OCI-M1 (cell line): ENCODE results near the gene HSDL1.

Experiments used
- DNase-seq: peaks from one replicate; lab custom pipeline; 2025; lab: John Stamatoyannopoulos, UW

HSDL1 gene

GRCh38 chr16:84107921-84108320 is 37.1 kb downstream of the HSDL1 start:
- DNase-seq, result no peak

GRCh38 chr16:84105948-84106740 is 38.8 kb downstream of the HSDL1 start:
- no peak for DNase-seq

GRCh38 chr16:84105301-84105815 is 39.6 kb downstream of the HSDL1 start:
- DNase-seq, result no peak

DNA sequence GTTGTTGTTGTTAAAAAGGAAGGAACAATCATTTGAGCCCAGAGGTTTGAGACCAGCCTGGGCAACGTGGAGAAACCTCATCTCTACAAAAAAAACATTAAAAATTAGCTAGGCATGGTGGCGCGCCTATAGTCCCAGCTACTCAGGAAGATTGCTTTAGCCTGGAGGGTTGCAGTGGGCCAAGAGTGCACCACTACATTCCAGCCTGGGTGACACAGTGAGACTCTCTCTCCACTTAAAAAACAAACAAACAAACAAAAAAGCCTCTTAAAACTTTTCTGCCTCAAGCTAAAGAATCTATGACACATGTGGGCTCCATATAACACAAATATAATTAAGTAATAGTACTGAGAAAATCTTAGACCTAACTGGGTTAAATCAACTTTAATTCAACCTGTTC is 40.7 kb downstream of the HSDL1 start:
- no peak for DNase-seq

DNA sequence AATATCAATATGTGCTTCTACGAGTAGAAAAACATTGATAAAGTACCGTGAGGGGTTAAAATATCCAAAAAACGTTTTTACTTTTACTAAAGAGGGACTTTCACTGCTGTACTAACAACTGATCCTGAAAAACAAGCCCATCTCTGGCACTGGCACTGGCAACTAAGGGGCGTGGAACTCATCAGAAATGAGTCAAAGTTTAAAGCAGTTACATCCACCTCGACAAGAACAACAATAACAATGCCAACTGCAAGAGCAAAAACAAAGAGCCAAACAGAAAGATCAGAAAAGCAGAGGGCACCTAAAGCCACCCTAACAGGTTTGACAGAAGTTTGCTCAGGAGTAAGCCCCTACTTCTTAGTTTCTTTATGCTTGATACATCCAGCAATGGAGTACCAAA is 41.3 kb downstream of the HSDL1 start:
- no peak for DNase-seq

GRCh38 chr16:84098939-84099338 is 46.0 kb downstream of the HSDL1 start:
- DNase-seq, result no peak

DNA sequence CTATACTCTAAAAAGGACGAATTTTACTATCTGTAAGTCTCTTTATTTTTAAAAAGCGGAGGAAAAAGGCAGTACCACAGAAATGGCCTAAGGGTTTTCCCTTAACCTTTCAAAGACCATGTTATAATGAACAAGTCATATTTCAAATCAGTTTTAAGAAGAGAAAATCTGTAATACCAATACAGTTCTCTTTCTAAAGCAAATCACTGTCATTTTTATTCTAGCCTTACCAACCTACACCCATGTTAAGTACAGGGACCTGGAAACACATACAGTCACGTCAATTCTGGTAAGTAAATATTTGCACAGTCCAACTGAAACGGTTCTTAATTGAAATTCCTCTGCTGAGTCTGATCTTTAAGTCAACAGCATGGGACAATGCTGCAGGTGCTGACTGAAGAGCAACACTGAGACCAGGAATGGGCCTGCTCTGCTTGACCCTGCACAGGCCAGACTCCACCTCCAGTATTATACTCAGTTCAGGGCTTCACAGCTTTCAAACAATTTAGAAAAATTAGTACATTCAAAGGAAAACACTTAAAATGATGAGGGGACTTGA is 48.5 kb downstream of the HSDL1 start:
- DNase-seq, result no peak

DNA sequence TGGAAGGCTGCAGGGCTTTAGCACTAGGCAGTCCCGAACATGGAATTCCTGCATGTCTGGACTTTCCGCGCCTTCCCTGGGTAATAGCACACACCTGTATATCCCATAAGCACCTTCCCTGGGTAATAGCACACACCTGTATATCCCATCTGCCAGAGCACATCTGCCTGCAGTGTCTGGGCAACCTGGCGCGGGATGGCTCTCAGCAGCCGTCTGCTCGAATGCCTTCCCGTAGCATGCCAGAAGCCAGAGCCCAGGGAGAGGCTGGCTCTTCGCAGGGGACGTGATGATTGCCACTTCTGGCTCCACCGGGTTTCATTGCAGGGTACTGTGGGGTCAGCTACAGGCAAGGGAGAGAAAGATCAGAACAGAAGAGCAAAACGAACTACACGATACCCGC is 49.5 kb downstream of the HSDL1 start:
- no peak for DNase-seq

GRCh38 chr16:84093879-84094270 is 51.1 kb downstream of the HSDL1 start:
- DNase-seq, result no peak

DNA sequence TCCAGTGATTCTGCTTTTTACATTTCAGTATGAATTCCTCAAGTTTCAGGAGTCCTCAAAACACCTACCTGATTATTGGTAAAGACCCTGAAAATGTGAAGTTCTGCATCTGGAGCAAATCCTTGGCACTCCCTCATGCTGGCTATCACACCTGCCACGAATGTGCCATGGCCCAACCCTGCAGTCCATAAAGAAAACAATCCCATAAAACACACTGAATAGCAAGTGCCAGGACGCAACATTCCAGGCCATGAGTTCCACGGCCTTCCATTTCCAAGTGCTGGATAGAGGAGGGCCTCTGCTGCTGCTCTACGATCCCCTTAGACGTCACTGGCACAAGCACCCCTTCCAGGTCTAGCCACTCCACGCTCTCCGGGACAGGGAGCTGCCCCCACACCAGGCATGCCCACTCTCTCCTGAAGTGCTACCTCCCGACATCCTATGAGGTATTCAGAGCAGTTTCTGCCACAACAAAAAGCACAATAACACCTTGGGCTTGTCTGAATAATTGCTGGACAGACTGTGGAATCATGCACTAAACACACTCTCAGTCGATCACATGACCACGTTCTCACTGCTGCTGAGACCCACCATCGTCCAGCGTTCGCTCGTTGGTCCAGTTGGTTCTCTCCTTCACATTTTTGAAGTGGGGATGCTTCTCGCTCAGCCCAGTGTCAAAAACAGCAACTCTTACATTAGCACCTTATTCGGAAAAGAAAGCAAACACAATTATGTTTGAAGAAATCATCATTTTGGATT is 51.7 kb downstream of the HSDL1 start:
- DNase-seq, result no peak

DNA sequence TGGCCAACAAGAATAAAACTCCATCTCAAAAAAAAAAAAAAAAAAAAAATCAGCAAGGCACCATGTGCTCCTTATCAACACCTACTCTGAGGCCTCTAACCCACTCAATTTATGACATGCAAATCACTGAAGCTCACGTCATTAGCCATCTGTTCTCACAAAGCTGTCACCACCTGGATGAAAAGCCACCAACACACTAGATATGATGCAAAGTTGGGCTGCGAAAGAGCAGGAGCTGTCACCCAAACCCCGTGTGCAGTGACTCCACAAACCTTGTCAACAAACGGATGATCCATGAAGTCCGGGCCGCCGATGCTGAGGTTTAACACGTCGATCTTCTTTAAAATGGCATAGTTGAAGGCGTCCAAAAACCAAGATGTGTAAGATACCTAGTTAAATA is 53.5 kb downstream of the HSDL1 start:
- DNase-seq, result no peak

DNA sequence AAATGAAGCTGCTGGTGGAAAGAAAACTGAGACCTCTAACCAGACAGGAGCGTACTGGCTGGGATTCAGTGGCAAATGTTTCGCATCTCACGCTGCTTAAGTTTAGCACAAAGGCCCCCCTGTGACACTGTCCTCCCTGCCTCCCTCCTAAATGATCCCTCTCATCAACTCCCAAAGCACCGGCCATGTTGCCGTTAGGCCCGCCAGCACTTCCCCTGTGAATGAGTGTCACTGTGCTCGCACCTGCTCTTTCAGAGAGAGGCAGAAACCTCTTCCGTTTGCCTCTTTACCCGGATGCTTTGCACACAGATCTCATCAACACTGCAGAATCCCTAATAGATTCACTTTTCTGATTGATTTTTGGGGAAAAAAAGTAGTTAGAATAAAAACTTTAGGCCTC is 54.8 kb downstream of the HSDL1 start:
- no peak for DNase-seq

DNA sequence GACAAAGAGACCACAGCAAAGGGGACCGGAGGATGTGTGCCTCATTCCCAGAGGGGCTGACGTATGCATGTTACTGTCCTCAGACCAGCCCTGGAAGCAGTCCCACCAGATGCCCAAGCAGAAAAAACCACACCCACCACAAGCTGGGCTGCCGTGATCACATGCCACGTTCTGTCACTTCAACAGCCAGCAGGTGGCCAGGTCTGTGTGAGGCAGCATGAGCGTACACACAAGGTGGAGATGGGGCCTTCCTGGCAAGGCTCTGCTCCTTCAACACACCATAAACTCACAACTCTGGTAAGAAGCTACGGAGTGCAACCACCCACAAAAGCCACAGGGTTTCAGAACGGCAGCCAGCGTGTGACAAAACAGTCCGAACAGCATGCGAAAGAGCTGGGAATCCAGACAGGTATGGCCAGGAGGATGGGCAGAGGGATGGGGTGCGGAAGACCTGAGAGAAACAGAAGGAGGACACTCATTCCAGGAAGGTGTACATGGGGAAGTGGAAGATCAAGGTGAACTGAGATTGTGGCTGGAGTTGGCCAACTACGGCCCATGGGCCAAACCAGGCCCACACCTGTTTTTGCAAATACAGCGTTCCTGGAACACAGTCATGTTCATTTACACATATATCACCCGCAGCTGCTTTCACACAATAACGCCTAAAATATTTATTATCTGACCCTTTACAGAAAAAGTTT is 56.1 kb downstream of the HSDL1 start:
- peak; percentile 3 for DNase-seq

DNA sequence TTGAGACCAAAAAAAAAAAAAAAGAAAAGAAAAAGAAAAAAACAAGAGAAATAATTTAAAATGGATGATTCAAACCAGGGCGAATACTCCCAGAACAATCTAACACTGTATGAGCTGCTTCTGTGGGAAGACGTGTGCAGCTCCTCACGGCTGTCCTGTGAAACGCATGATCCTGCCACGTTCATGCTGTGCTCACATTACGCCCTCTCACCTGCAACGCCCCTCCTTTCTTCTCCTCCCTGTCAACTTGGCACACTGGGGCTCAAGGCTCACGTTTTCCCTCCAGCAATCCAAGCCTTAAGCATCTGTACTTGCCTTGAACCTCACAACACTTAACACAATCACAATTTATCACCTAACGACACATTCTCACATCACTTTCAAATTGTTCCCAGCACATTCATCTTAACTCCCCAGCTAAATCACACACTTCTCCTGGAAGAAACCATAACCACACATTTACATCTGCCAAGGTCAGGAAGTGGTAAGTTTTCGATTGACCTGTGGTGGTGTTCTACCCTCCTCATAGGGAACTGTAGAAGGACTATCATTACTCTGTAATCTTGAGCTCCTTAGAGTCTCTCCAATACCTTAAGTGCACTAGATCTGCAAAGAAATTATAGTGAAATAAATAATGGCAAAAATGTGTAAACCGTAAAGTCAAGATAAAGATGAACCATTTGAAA is 57.4 kb downstream of the HSDL1 start:
- peak; percentile 43 for DNase-seq

GRCh38 chr16:84087001-84087400 is 58.0 kb downstream of the HSDL1 start:
- DNase-seq, result no peak

GRCh38 chr16:84086341-84086740 is 58.6 kb downstream of the HSDL1 start:
- no peak for DNase-seq

GRCh38 chr16:84085773-84086172 is 59.2 kb downstream of the HSDL1 start:
- peak; percentile 72 for DNase-seq

DNA sequence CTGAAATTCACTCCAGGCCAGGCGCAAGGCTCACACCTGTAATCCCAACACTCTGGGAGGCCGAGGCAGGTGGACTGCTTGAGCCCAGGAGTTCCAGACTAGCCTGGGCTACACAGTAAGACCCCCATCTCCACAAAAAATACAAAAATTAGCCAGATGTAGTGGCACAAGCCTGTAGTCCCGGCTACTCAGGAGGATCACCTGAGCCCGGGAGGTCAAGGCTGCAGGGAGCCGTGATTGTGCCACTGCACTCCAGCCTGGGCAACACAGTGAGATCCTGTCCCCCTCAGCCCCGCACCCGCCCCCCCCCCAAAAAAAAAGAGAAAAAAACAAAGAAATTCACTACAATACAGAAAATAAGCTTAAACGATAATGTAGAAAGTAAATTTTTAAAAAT is 59.7 kb downstream of the HSDL1 start:
- DNase-seq, result no peak

DNA sequence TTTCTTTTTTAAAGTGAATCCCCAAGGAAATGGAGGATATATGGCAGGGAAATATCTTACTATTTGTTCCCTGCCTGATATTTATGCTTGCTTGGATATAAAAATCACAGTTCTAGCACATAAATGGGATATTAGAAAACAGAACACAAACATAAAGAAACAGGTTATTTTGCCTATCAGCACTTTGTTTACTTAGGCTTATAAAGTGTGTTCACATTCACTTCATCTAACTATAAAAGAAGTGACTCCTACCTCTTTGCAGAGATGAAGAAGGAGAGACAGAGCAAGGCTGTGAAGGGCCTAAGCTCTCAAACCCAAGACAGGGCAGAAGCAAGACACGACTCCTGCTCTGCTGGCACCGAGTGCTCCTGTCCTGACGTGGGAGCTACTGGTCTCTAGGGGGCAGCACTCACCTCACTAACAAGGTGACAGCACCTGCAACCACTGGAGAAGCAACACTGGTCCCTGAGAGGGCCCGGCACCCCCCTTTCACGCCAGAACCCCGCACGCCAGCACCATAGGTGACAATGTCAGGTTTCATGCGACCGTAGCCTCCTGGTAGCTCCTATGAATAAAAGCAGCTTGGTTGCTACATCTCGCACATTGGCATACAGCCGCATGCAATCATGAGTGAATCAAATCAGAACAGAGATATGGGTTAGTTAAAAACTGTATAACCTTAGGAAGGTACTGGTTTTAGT is 60.3 kb downstream of the HSDL1 start:
- DNase-seq, result peak; percentile 62

DNA sequence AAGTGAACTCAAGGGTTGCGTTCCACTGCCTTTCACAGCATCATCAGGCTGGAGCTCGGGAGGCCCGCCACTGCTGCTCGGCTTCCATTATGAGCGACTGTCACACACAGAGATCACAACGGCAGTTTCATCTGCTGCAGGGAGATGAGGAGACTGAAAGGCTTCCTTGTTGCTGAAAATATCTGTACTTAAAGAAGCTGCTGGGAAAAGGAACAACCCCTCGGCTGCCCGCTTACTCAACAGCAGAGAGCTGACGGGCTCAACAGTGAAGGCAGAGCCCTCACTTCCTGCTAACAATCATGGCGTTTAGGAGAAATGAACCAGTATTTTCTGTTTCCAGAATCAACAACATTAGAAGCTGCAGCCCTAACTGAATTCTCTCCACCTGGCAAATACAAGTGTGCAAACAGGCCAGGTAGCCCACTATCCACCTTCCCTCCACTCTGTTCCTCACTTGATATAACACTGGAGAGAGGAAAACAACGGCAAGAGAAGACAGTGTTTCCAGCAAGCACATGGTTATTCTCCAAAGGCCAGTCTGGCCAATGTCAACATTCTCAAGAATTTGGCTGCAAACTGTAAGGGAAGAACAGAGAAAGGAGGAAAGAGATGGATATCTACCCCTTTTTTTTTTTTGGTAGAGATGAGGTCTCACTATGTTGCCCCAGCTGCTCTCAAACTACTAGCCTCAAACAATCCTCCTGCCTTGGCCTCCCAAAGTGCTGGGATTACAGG is 62.0 kb downstream of the HSDL1 start:
- no peak for DNase-seq
